Measurements from ENCODE around the gene WDR13. TPM values are rescaled to one million over a fixed set of nuclear protein-coding genes. Genes with fewer than 3 reads are reported as not detected.
A peak's percentile ranks its signal among the peaks of the same experiment; 100 is the strongest.
"Not testable (repeated sequence)": the region's sequence is repeated elsewhere in the genome, so short reads cannot be mapped to it uniquely, and the experiment has no call there.

WDR13 gene
- total and polyA plus RNA-seq, 5 donors from 2014 or later: 33.4 to 53.7 (median 45.8) TPM

DNA sequence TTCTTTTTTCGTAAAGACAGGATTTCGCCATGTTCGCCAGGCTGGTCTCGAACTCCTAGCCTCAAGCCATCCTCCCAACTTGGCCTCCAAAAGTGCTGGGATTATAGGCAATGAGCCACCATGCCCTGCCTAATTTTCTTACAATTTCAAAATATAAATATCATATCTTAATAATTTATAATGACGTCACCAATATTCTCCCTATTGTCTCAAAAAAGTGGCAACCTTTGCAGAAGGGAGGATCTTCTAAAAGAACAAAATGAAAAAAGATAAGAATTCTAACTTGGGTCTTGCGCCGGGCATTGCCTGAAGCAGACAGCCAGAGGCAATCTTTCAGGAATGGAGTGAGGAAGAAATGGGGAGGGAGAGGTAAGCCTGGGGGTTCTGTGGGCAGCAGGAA is 48.4 kb downstream of the WDR13 start:
- Mint-ChIP-seq H3K4me3 (no peak overlapping the region), H3K27me3 (no peaks in the 10 kb centered on the region), H3K27ac (no peak overlapping the region), H3K36me3 (no peaks in the 10 kb centered on the region), H3K4me1 (peaks cover 0 to 2% (median 1%) of the 10 kb centered on the region in 4 donors), H3K9me3 (no peaks in the 10 kb centered on the region)
- no peak for ATAC-seq (ENCODE audit: low read depth in 2 of 2)
- Histone ChIP-seq H3K27ac (ENCODE audit: insufficient read depth, low read length, poor library complexity, severe bottlenecking) (no peak overlapping the region), H3K27me3 (ENCODE audit: control insufficient read depth, insufficient read depth, low read length) (no peaks in the 10 kb centered on the region), H3K9me3 (ENCODE audit: control insufficient read depth in 2 of 2, low read length in 2 of 2) (no peaks in the 10 kb centered on the region), H3K4me1 (ENCODE audit: control insufficient read depth, insufficient read depth, low read length, poor library complexity, severe bottlenecking) (no peaks in the 10 kb centered on the region), H3K4me3 (ENCODE audit: low read depth, low read length) (no peak overlapping the region), H3K36me3 (ENCODE audit: control insufficient read depth, insufficient read depth, low read length) (no peaks in the 10 kb centered on the region)
- DNase-seq: no peak

DNA sequence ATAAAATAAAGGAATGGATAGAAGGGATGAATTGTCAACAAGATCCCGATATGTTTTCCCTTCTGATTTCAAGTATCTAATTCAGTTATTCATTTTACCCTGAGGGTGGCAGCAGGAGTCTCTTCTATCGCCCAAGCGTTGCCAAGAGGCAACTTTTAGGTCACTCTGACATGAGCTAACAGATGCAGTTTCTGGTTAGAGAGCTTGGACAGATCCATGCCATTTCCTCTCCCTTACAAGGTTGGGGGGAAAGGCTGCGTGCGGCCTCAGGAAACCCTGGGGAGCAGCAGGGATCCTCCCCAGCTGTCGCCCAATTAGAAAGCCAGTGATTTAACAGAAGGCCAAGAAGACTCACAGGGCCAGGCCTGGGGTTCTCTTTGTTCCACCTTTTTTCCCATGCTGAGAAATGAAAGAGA is 51.1 kb downstream of the WDR13 start:
- DNase-seq (peak; percentile 17 to 58 (median 48)), ATAC-seq (ENCODE audit: low read depth in 2 of 2) (peak; percentile 40 to 48)
- Histone ChIP-seq H3K4me1 (ENCODE audit: control insufficient read depth, insufficient read depth, low read length, poor library complexity, severe bottlenecking) (no peaks in the 10 kb centered on the region), H3K4me3 (ENCODE audit: low read depth, low read length) (no peak overlapping the region), H3K36me3 (ENCODE audit: control insufficient read depth, insufficient read depth, low read length) (no peaks in the 10 kb centered on the region), H3K27ac (ENCODE audit: insufficient read depth, low read length, poor library complexity, severe bottlenecking) (no peak overlapping the region), H3K27me3 (ENCODE audit: control insufficient read depth, insufficient read depth, low read length) (no peaks in the 10 kb centered on the region), H3K9me3 (ENCODE audit: control insufficient read depth in 2 of 2, low read length in 2 of 2) (no peaks in the 10 kb centered on the region)
- Mint-ChIP-seq H3K27ac (peak overlapping the region in 1 of 3 donors; percentile 80), H3K4me3 (no peak overlapping the region), H3K27me3 (no peaks in the 10 kb centered on the region), H3K4me1 (peaks cover 0 to 2% (median 1%) of the 10 kb centered on the region in 4 donors), H3K36me3 (no peaks in the 10 kb centered on the region), H3K9me3 (no peaks in the 10 kb centered on the region)

GRCh38 chrX:48649102-48649501 is 51.8 kb downstream of the WDR13 start:
- Histone ChIP-seq H3K4me3 (ENCODE audit: low read depth, low read length) (no peak overlapping the region), H3K27ac (ENCODE audit: insufficient read depth, low read length, poor library complexity, severe bottlenecking) (no peak overlapping the region), H3K9me3 (ENCODE audit: control insufficient read depth in 2 of 2, low read length in 2 of 2) (no peaks in the 10 kb centered on the region), H3K4me1 (ENCODE audit: control insufficient read depth, insufficient read depth, low read length, poor library complexity, severe bottlenecking) (no peaks in the 10 kb centered on the region), H3K27me3 (ENCODE audit: control insufficient read depth, insufficient read depth, low read length) (no peaks in the 10 kb centered on the region), H3K36me3 (ENCODE audit: control insufficient read depth, insufficient read depth, low read length) (no peaks in the 10 kb centered on the region)
- Mint-ChIP-seq H3K4me3 (no peak overlapping the region), H3K9me3 (no peaks in the 10 kb centered on the region), H3K27me3 (no peaks in the 10 kb centered on the region), H3K36me3 (no peaks in the 10 kb centered on the region), H3K4me1 (peaks cover 0 to 4% (median 1%) of the 10 kb centered on the region in 4 donors), H3K27ac (no peak overlapping the region)
- DNase-seq (no peak), ATAC-seq (ENCODE audit: low read depth in 2 of 2) (no peak)

GRCh38 chrX:48652055-48652579 is 54.8 kb downstream of the WDR13 start:
- not testable (repeated sequence) for H3K36me3 ChIP-seq (ENCODE audit: control insufficient read depth, insufficient read depth, low read length); H3K4me1 ChIP-seq (ENCODE audit: control insufficient read depth, insufficient read depth, low read length, poor library complexity, severe bottlenecking); H3K4me1 Mint-ChIP-seq; H3K4me3 ChIP-seq (ENCODE audit: low read depth, low read length); H3K9me3 Mint-ChIP-seq; H3K27ac ChIP-seq (ENCODE audit: insufficient read depth, low read length, poor library complexity, severe bottlenecking); ATAC-seq (ENCODE audit: low read depth in 2 of 2); H3K36me3 Mint-ChIP-seq; H3K9me3 ChIP-seq (ENCODE audit: control insufficient read depth in 2 of 2, low read length in 2 of 2); H3K27me3 Mint-ChIP-seq; H3K27me3 ChIP-seq (ENCODE audit: control insufficient read depth, insufficient read depth, low read length); H3K4me3 Mint-ChIP-seq
- H3K27ac Mint-ChIP-seq: peak overlapping the region in 1 of 3 donors; percentile 76
- DNase-seq: peak in 1 of 3 donors; percentile 19

DNA sequence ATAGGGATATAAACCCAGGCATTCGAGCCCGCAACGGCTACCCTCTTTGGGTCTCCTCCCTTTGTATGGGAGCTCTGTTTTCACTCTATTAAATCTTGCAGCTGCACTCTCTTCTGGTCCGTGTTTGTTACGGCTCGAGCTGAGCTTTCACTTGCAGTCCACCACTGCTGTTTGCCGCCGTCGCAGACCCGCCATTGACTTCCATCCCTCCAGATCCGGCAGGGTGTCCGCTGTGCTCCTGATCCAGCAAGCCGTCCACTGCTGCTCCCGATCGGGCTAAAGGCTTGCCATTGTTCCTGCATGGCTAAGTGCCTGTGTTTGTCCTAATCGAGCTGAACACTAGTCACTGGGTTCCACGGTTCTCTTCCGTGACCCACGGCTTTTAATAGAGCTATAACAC is 57.5 kb downstream of the WDR13 start:
- H3K4me3 ChIP-seq (ENCODE audit: low read depth, low read length); H3K4me3 Mint-ChIP-seq; DNase-seq; H3K4me1 Mint-ChIP-seq; H3K36me3 ChIP-seq (ENCODE audit: control insufficient read depth, insufficient read depth, low read length); ATAC-seq (ENCODE audit: low read depth in 2 of 2); H3K27ac Mint-ChIP-seq; H3K36me3 Mint-ChIP-seq; H3K27ac ChIP-seq (ENCODE audit: insufficient read depth, low read length, poor library complexity, severe bottlenecking); H3K9me3 ChIP-seq (ENCODE audit: control insufficient read depth in 2 of 2, low read length in 2 of 2); H3K27me3 Mint-ChIP-seq; H3K27me3 ChIP-seq (ENCODE audit: control insufficient read depth, insufficient read depth, low read length); H3K4me1 ChIP-seq (ENCODE audit: control insufficient read depth, insufficient read depth, low read length, poor library complexity, severe bottlenecking); H3K9me3 Mint-ChIP-seq: not testable (repeated sequence)

Other genes with a start within 250 kb of the WDR13 start
- not detected for gene SSX3, start 240.8 kb upstream of the WDR13 start, total RNA-seq
- not detected for gene SSX3, start 240.8 kb upstream of the WDR13 start, polyA plus RNA-seq
- not detected for gene SSX4, start 214.0 kb upstream of the WDR13 start, total RNA-seq
- gene SSX4, start 214.0 kb upstream of the WDR13 start, polyA plus RNA-seq: not detected
- gene SSX4B, start 185.5 kb upstream of the WDR13 start, total RNA-seq: not detected
- not detected for gene SSX4B, start 185.5 kb upstream of the WDR13 start, polyA plus RNA-seq
- 23.3 TPM for gene SLC38A5, start 127.2 kb upstream of the WDR13 start, total RNA-seq
- 10 to 100 TPM; 12.9 to 23.7 (median 19.3) TPM for gene SLC38A5, start 127.2 kb upstream of the WDR13 start, polyA plus RNA-seq
- gene FTSJ1, start 121.3 kb upstream of the WDR13 start, total RNA-seq: 64.5 TPM
- gene FTSJ1, start 121.3 kb upstream of the WDR13 start, polyA plus RNA-seq: 10 to 100 TPM; 57.9 to 73.1 (median 64.4) TPM
- gene PORCN, start 88.5 kb upstream of the WDR13 start, total RNA-seq: 18.5 TPM
- 10 to 100 TPM in 1 of 4 donors, 1 to 10 TPM in 3; 8.1 to 11.9 (median 9.4) TPM for gene PORCN, start 88.5 kb upstream of the WDR13 start, polyA plus RNA-seq
- gene EBP, start 75.7 kb upstream of the WDR13 start, total RNA-seq: 56.8 TPM
- 100 to 1,000 TPM in 3 of 4 donors, 10 to 100 TPM in 1; 88.4 to 126 (median 109) TPM for gene EBP, start 75.7 kb upstream of the WDR13 start, polyA plus RNA-seq
- 32.5 TPM for gene TBC1D25, start 57.8 kb upstream of the WDR13 start, total RNA-seq
- gene TBC1D25, start 57.8 kb upstream of the WDR13 start, polyA plus RNA-seq: 10 to 100 TPM; 14.9 to 18.3 (median 16.9) TPM
- 309 TPM for gene RBM3, start 23.0 kb upstream of the WDR13 start, total RNA-seq
- 100 to 1,000 TPM; 192 to 258 (median 219) TPM for gene RBM3, start 23.0 kb upstream of the WDR13 start, polyA plus RNA-seq
- 101 TPM for gene WAS, start 86.3 kb downstream of the WDR13 start, total RNA-seq
- gene WAS, start 86.3 kb downstream of the WDR13 start, polyA plus RNA-seq: 10 to 100 TPM; 12.4 to 21.8 (median 20.3) TPM
- gene SUV39H1, start 99.2 kb downstream of the WDR13 start, total RNA-seq: 8.0 TPM
- gene SUV39H1, start 99.2 kb downstream of the WDR13 start, polyA plus RNA-seq: 10 to 100 TPM; 10.8 to 15.7 (median 13.3) TPM
- gene GLOD5, start 164.3 kb downstream of the WDR13 start, total RNA-seq: not detected
- gene GLOD5, start 164.3 kb downstream of the WDR13 start, polyA plus RNA-seq: not detected
- gene GATA1, start 189.1 kb downstream of the WDR13 start, total RNA-seq: 0.67 TPM
- not detected for gene GATA1, start 189.1 kb downstream of the WDR13 start, polyA plus RNA-seq
- 86.6 TPM for gene HDAC6, start 204.6 kb downstream of the WDR13 start, total RNA-seq
- 10 to 100 TPM; 12.6 to 22.0 (median 17.7) TPM for gene HDAC6, start 204.6 kb downstream of the WDR13 start, polyA plus RNA-seq
- not detected for gene ERAS, start 229.0 kb downstream of the WDR13 start, total RNA-seq
- gene ERAS, start 229.0 kb downstream of the WDR13 start, polyA plus RNA-seq: not detected
- 2.6 TPM for gene PCSK1N, start 238.1 kb downstream of the WDR13 start, total RNA-seq
- 1 to 10 TPM; 1.4 to 9.2 (median 4.4) TPM for gene PCSK1N, start 238.1 kb downstream of the WDR13 start, polyA plus RNA-seq

All from CD4-positive, CD25-positive, alpha-beta regulatory T cell (primary cell).